ENCODE results near the gene SARS1.

DNA sequence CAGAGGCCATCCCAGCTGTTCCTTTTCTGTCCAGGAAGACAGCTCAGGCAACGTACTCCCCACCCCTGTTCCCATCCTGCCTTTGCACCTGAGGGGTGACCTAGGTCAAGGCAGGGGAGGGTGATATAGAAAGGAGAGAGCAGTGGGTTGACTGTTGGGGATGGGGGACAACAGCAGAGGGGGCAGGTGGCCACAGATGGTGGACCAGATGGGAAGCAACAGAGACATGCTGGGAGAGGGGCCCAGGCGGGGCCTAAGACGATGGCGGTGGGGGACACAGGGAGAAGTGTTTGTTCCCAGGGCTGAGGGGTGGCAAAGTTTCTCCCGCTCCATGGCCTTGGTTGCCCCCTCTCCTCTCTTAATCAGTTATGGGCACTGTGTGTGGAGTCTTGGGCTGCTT is 42.0 kb downstream of the SARS1 start:
- TF ChIP-seq, protein P1, sequence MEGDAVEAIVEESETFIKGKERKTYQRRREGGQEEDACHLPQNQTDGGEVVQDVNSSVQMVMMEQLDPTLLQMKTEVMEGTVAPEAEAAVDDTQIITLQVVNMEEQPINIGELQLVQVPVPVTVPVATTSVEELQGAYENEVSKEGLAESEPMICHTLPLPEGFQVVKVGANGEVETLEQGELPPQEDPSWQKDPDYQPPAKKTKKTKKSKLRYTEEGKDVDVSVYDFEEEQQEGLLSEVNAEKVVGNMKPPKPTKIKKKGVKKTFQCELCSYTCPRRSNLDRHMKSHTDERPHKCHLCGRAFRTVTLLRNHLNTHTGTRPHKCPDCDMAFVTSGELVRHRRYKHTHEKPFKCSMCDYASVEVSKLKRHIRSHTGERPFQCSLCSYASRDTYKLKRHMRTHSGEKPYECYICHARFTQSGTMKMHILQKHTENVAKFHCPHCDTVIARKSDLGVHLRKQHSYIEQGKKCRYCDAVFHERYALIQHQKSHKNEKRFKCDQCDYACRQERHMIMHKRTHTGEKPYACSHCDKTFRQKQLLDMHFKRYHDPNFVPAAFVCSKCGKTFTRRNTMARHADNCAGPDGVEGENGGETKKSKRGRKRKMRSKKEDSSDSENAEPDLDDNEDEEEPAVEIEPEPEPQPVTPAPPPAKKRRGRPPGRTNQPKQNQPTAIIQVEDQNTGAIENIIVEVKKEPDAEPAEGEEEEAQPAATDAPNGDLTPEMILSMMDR (conservative IDR thresholded peaks at IDR 0.05; ENCODE audit: low read length): no peak
- no peak for TF ChIP-seq EZH2phosphoT487 (IDR thresholded peaks at IDR 0.05; ENCODE audit: borderline replicate concordance)

All from Loucy (cell line).